Right atrium auricular region (tissue), 2 donors: ENCODE measurements around the gene GNAO1. TPM values are rescaled to one million over a fixed set of nuclear protein-coding genes. Genes with fewer than 3 reads are reported as not detected.
A peak's percentile ranks its signal among the peaks of the same experiment; 100 is the strongest.

Experiments used
- DNase-seq: peaks from one replicate; pipeline ENCODE4 v3.0.0-alpha.2; 2019; ENCODE audit warnings: low spot score
- H3K27ac ChIP-seq, 2 donors: fragments of 200-600 bp; sonication (generic); 1 replicate in 1 of 2; 2 replicates in 1 of 2; pipeline ENCODE4 v1.5.1; 2016 to 2019
- H3K27me3 ChIP-seq, 2 donors: fragments of 200-600 bp; sonication (generic); one replicate each; pipeline versions ENCODE4 v1.5.1 to v1.6.0; 2017 to 2019
- H3K36me3 ChIP-seq: fragments of 200-600 bp; sonication (generic); one replicate; pipeline ENCODE4 v1.5.1; 2016
- H3K4me1 ChIP-seq, 2 donors: fragments of 200-600 bp; sonication (generic); one replicate each; pipeline versions ENCODE4 v1.5.1 to v1.6.0; 2017 to 2019
- H3K4me3 ChIP-seq, 2 donors: fragments of 200-600 bp; sonication (generic); 1 replicate in 1 of 2; 2 replicates in 1 of 2; pipeline ENCODE4 v1.5.1; 2017 to 2019; ENCODE audit warnings: mild to moderate bottlenecking in 1 of 2, moderate library complexity in 1 of 2
- H3K9me3 ChIP-seq, 2 donors: fragments of 200-600 bp; sonication (generic); one replicate each; pipeline ENCODE4 v1.5.1; 2019
- total RNA-seq, 2 donors: library from RNA; depleted of rRNA; stranded (reverse); fragments of >200 nt; gene quantifications; one replicate each; pipeline ENCODE4 v1.1.0, GENCODE V29; 2016
- TF ChIP-seq, protein P1 (sequence below), 2 donors: fragments of 200-600 bp; sonication (generic); IDR thresholded peaks; one replicate each; pipeline ENCODE4 v1.5.1; 2019; ENCODE audit warnings: antibody characterized with exemption in 2 of 2

Gene GNAO1
- total RNA-seq, 2 donors from 2014 or later = 43.1 to 54.8 TPM

DNA sequence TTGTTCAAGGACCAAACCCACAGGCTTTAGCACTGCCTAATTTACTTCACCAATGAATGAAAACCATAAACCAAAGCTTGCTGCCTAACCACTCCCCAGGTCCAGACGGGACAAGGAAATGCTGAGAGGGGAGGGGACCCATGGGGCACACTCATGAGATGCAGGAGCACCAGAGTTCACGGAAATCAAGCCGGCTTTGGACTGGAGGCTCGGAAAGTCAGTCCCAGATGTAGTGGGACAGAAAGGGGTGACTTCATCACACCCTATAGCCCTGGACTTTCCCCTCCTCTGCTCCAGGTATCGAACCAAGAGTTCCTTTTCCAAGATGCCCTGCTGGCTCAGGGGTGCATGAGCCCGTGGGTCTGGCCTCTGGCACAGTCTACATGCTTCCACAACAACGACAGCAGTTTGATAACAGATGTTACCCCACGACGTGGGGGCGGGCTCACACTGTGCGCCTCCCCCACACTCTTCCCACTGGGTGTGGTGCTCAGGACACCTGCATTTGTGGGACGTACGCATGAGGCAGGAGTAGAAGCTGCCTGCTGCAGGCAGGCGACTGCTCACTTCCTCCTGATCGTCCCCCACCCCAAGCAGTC lies 170.9 kb downstream of the GNAO1 start:
- peak; percentile 54 for DNase-seq
- TF ChIP-seq, protein P1, sequence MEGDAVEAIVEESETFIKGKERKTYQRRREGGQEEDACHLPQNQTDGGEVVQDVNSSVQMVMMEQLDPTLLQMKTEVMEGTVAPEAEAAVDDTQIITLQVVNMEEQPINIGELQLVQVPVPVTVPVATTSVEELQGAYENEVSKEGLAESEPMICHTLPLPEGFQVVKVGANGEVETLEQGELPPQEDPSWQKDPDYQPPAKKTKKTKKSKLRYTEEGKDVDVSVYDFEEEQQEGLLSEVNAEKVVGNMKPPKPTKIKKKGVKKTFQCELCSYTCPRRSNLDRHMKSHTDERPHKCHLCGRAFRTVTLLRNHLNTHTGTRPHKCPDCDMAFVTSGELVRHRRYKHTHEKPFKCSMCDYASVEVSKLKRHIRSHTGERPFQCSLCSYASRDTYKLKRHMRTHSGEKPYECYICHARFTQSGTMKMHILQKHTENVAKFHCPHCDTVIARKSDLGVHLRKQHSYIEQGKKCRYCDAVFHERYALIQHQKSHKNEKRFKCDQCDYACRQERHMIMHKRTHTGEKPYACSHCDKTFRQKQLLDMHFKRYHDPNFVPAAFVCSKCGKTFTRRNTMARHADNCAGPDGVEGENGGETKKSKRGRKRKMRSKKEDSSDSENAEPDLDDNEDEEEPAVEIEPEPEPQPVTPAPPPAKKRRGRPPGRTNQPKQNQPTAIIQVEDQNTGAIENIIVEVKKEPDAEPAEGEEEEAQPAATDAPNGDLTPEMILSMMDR (IDR thresholded peaks at IDR 0.05) = no peak
- H3K27ac ChIP-seq = no peak overlapping the region
- H3K27me3 ChIP-seq = no peaks in the 10 kb centered on the region
- H3K4me1 ChIP-seq = no peaks in the 10 kb centered on the region
- no peak overlapping the region for H3K4me3 ChIP-seq
- H3K36me3 ChIP-seq = peaks cover 48% of the 10 kb centered on the region
- no peaks in the 10 kb centered on the region for H3K9me3 ChIP-seq

- Histone ChIP-seq H3K27me3 (no peaks in the 10 kb centered on the region), H3K9me3 (no peaks in the 10 kb centered on the region), H3K4me3 (no peak overlapping the region), H3K4me1 (no peaks in the 10 kb centered on the region), H3K36me3 (peaks cover 51% of the 10 kb centered on the region), H3K27ac (no peak overlapping the region)
- TF ChIP-seq, protein P1 (IDR thresholded peaks at IDR 0.05) = no peak
- DNase-seq = peak; percentile 13
Observed at GRCh38 chr16:56362706-56363105, 171.4 kb downstream of the GNAO1 start.

GRCh38 chr16:56363181-56363716 lies 172.0 kb downstream of the GNAO1 start:
- Histone ChIP-seq H3K4me1 (no peaks in the 10 kb centered on the region), H3K4me3 (no peak overlapping the region), H3K9me3 (no peaks in the 10 kb centered on the region), H3K36me3 (peaks cover 56% of the 10 kb centered on the region), H3K27me3 (no peaks in the 10 kb centered on the region), H3K27ac (no peak overlapping the region)
- TF ChIP-seq, protein P1 (IDR thresholded peaks at IDR 0.05) = no peak
- peak; percentile 47 for DNase-seq

GRCh38 chr16:56363781-56364565 lies 172.7 kb downstream of the GNAO1 start:
- peak; percentile 42 for DNase-seq
- Histone ChIP-seq H3K4me1 (no peaks in the 10 kb centered on the region), H3K36me3 (peaks cover 63% of the 10 kb centered on the region), H3K9me3 (no peaks in the 10 kb centered on the region), H3K4me3 (no peak overlapping the region), H3K27me3 (no peaks in the 10 kb centered on the region), H3K27ac (no peak overlapping the region)
- TF ChIP-seq, protein P1 (IDR thresholded peaks at IDR 0.05) = no peak

- no peaks in the 10 kb centered on the region for H3K27me3 ChIP-seq
- H3K4me1 ChIP-seq = no peaks in the 10 kb centered on the region
- no peak for DNase-seq
- peaks cover 69% of the 10 kb centered on the region for H3K36me3 ChIP-seq
- no peaks in the 10 kb centered on the region for H3K9me3 ChIP-seq
- H3K27ac ChIP-seq = no peak overlapping the region
- TF ChIP-seq, protein P1 (IDR thresholded peaks at IDR 0.05) = no peak
- H3K4me3 ChIP-seq = no peak overlapping the region
Observed at GRCh38 chr16:56364865-56365264, 173.6 kb downstream of the GNAO1 start.
